SU-DHL-6 (cell line): ENCODE results near the gene SLC30A7.

Experiments
- EZH2phosphoT487 ChIP-seq: fragments of 200-600 bp; sonication (generic), shearing (Covaris generic); conservative IDR thresholded peaks from 2 replicates; pipeline ENCODE4 v1.6.1; 2018; ENCODE audit warnings: mild to moderate bottlenecking, antibody characterized with exemption, low read length, moderate library complexity, mixed read lengths
- TF ChIP-seq, protein P1 (sequence below): fragments of 200-600 bp; sonication (generic); IDR thresholded peaks from one replicate; pipeline ENCODE4 v1.5.1; 2017; ENCODE audit warnings: antibody characterized with exemption, mild to moderate bottlenecking, low read length, moderate library complexity; ENCODE audit not compliant: insufficient read depth, poor library complexity, severe bottlenecking

DNA sequence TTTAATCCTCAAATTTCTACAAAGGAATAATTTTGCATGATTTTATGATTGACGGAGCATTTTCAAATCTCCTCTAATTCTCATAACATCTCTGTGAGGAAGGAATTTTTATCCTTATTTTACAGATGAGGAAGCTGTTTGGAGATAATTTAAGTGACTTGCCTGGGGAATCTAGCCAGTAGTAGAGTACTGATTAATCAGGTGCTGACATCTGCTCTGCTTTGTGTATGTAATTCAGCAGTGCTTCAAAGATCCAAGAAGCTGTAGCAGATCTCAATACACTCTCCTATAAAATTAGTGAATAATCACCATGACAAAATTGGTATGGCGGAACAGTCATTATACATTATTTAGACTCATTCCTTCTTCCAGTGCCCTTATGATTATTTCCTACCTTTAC is 83.7 kb downstream of the SLC30A7 start:
- no peak for TF ChIP-seq EZH2phosphoT487
- TF ChIP-seq, protein P1, sequence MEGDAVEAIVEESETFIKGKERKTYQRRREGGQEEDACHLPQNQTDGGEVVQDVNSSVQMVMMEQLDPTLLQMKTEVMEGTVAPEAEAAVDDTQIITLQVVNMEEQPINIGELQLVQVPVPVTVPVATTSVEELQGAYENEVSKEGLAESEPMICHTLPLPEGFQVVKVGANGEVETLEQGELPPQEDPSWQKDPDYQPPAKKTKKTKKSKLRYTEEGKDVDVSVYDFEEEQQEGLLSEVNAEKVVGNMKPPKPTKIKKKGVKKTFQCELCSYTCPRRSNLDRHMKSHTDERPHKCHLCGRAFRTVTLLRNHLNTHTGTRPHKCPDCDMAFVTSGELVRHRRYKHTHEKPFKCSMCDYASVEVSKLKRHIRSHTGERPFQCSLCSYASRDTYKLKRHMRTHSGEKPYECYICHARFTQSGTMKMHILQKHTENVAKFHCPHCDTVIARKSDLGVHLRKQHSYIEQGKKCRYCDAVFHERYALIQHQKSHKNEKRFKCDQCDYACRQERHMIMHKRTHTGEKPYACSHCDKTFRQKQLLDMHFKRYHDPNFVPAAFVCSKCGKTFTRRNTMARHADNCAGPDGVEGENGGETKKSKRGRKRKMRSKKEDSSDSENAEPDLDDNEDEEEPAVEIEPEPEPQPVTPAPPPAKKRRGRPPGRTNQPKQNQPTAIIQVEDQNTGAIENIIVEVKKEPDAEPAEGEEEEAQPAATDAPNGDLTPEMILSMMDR = no peak
